H1 (cell line): ENCODE measurements around the gene PCYT1A. TPM values are rescaled to one million over a fixed set of nuclear protein-coding genes. Genes with fewer than 3 reads are reported as not detected.

ENCODE experiments used
- CTCF ChIA-PET: fragments of 300-600 bp; sonication (Branson Sonifier 250); formaldehyde crosslinking; loops from one replicate; lab custom pipeline; 2021; ENCODE audit not compliant: partially characterized antibody; lab: Charles Lee
- POLR2A ChIA-PET: fragments of 300-600 bp; sonication (Branson Sonifier 250); formaldehyde crosslinking; loops from one replicate; lab custom pipeline; 2021; ENCODE audit warnings: inconsistent platforms; ENCODE audit not compliant: partially characterized antibody; lab: Charles Lee
- DNase-seq, 2 experiments: peaks; one replicate each; pipeline versions ENCODE4 v3.0.0 to v3.0.0-alpha.2; 2010 to 2022; ENCODE audit warnings: low spot score in 2 of 2, low read depth in 1 of 2, mixed read lengths in 1 of 2
- FAIRE-seq: peaks from 2 replicates; lab custom pipeline; 2011; peaks lifted over from hg19 to GRCh38; lab: Jason Lieb, UNC
- H2AFZ ChIP-seq: 2 replicates; pipeline ENCODE4 v1.8.1; 2012; ENCODE audit warnings: low read length, inconsistent platforms
- H2AK5ac ChIP-seq: 2 replicates; pipeline ENCODE4 v1.6.1; 2013; ENCODE audit warnings: low read depth, low read length
- H2BK120ac ChIP-seq: replicated peaks from 2 replicates; pipeline ENCODE3; 2013; ENCODE audit warnings: low read depth, low read length, inconsistent platforms
- H2BK12ac ChIP-seq: 2 replicates; pipeline ENCODE4 v1.6.1; 2013; ENCODE audit warnings: low read depth, low read length
- H2BK15ac ChIP-seq: 2 replicates; pipeline ENCODE4 v1.6.1; 2013; ENCODE audit warnings: low read length
- H2BK20ac ChIP-seq: 2 replicates; pipeline ENCODE4 v1.6.1; 2013; ENCODE audit warnings: low read length
- H2BK5ac ChIP-seq: 2 replicates; pipeline ENCODE4 v1.6.1; 2013; ENCODE audit warnings: low read depth, low read length
- H3K14ac ChIP-seq: 2 replicates; pipeline ENCODE4 v1.6.1; 2013; ENCODE audit warnings: inconsistent platforms; ENCODE audit not compliant: insufficient read length
- H3K18ac ChIP-seq: 2 replicates; pipeline ENCODE4 v1.6.1; 2013; ENCODE audit warnings: low read length; ENCODE audit errors: extremely low read depth
- H3K23ac ChIP-seq: 2 replicates; pipeline ENCODE4 v1.6.1; 2013; ENCODE audit warnings: inconsistent platforms; ENCODE audit not compliant: insufficient read length
- H3K23me2 ChIP-seq: 2 replicates; pipeline ENCODE4 v1.6.1; 2013; ENCODE audit warnings: low read depth, low read length
- H3K27ac ChIP-seq: 2 replicates; pipeline ENCODE4 v1.6.1; 2011; ENCODE audit warnings: low read depth, low read length, inconsistent platforms
- H3K27me3 ChIP-seq, 4 experiments: replicated peaks in 1 of 4; 1 replicate in 1 of 4; 2 replicates in 3 of 4; pipeline versions ENCODE4 v1.6.1 to v1.8.1; 2011 to 2013; ENCODE audit warnings: low read length in 3 of 4, mild to moderate bottlenecking in 3 of 4, inconsistent platforms in 2 of 4, mixed read lengths in 2 of 4, moderate library complexity in 1 of 4; ENCODE audit not compliant: control insufficient read depth in 3 of 4, insufficient read depth in 3 of 4; ENCODE audit errors: extremely low read depth in 1 of 4
- H3K36me3 ChIP-seq, 4 experiments: 2 replicates each; pipeline versions ENCODE4 v1.6.1 to v1.8.1; 2011 to 2013; ENCODE audit warnings: mild to moderate bottlenecking in 4 of 4, low read length in 3 of 4, moderate library complexity in 2 of 4, control low read depth in 1 of 4, inconsistent platforms in 1 of 4; ENCODE audit not compliant: insufficient read depth in 4 of 4, control insufficient read depth in 2 of 4
- H3K4ac ChIP-seq: replicated peaks from 2 replicates; pipeline ENCODE3; 2013; ENCODE audit warnings: low read length, low read depth, mixed read lengths, inconsistent platforms; ENCODE audit not compliant: insufficient read length
- H3K4me1 ChIP-seq, 4 experiments: replicated peaks in 1 of 4; 1 replicate in 1 of 4; 2 replicates in 3 of 4; pipeline versions ENCODE4 v1.6.1 to v1.8.1; 2011 to 2013; ENCODE audit warnings: low read length in 3 of 4, inconsistent platforms in 2 of 4, mixed read lengths in 1 of 4; ENCODE audit not compliant: insufficient read depth in 4 of 4, control insufficient read depth in 3 of 4
- H3K4me2 ChIP-seq, 2 experiments: 2 replicates each; pipeline versions ENCODE4 v1.6.1 to v1.8.1; 2011 to 2013; ENCODE audit warnings: low read depth in 2 of 2, low read length in 2 of 2, control low read depth in 1 of 2, inconsistent platforms in 1 of 2, mild to moderate bottlenecking in 1 of 2; ENCODE audit not compliant: insufficient read depth in 1 of 2
- H3K4me3 ChIP-seq, 4 experiments: fragments of 200-600, 300-600 bp in 1 of 4; sonication (generic), shearing (Covaris generic), sonication (Bioruptor Twin) in 1 of 4; 2 replicates each; pipeline versions ENCODE4 v1.5.1 to v1.8.1; 2011 to 2016; ENCODE audit warnings: low read length in 4 of 4, low read depth in 3 of 4, control low read depth in 2 of 4, inconsistent platforms in 2 of 4, mild to moderate bottlenecking in 2 of 4, mixed read lengths in 1 of 4, moderate library complexity in 1 of 4; ENCODE audit not compliant: insufficient read depth in 2 of 4; ENCODE audit errors: extremely low read depth in 1 of 4
- H3K56ac ChIP-seq: replicated peaks from 2 replicates; pipeline ENCODE3; 2013; ENCODE audit warnings: low read depth, mild to moderate bottlenecking, mixed read lengths, low read length, inconsistent platforms; ENCODE audit not compliant: insufficient read length
- H3K79me1 ChIP-seq: 2 replicates; pipeline ENCODE4 v1.6.1; 2013; ENCODE audit warnings: low read depth, low read length, control low read depth
- H3K79me2 ChIP-seq, 2 experiments: 2 replicates each; pipeline versions ENCODE4 v1.6.1 to v1.8.1; 2012 to 2013; ENCODE audit warnings: low read length in 2 of 2, mild to moderate bottlenecking in 2 of 2, inconsistent platforms in 1 of 2; ENCODE audit not compliant: insufficient read depth in 2 of 2, control insufficient read depth in 1 of 2
- H3K9ac ChIP-seq, 4 experiments: replicated peaks in 1 of 4; 1 replicate in 1 of 4; 2 replicates in 3 of 4; pipeline versions ENCODE4 v1.6.1 to v1.8.1; 2011 to 2013; ENCODE audit warnings: low read depth in 3 of 4, low read length in 3 of 4, control low read depth in 2 of 4, mild to moderate bottlenecking in 2 of 4, moderate library complexity in 2 of 4, inconsistent platforms in 1 of 4; ENCODE audit errors: extremely low read depth in 1 of 4
- H3K9me3 ChIP-seq, 2 experiments: 2 replicates each; pipeline versions ENCODE4 v1.6.1 to v1.8.1; 2012 to 2013; ENCODE audit warnings: mild to moderate bottlenecking in 2 of 2, moderate library complexity in 2 of 2, control low read depth in 1 of 2, inconsistent platforms in 1 of 2, low read depth in 1 of 2, low read length in 1 of 2, mixed read lengths in 1 of 2; ENCODE audit not compliant: insufficient read depth in 2 of 2
- H4K20me1 ChIP-seq, 2 experiments: replicated peaks in 1 of 2; 2 replicates each; pipeline versions ENCODE3 to v1.8.1; 2011 to 2013; ENCODE audit warnings: inconsistent platforms in 2 of 2, low read length in 2 of 2, mild to moderate bottlenecking in 1 of 2; ENCODE audit not compliant: insufficient read depth in 2 of 2, control insufficient read depth in 1 of 2
- H4K5ac ChIP-seq: 2 replicates; pipeline ENCODE4 v1.6.1; 2013; ENCODE audit warnings: low read length, low read depth, mixed read lengths, inconsistent platforms; ENCODE audit not compliant: insufficient read length
- H4K8ac ChIP-seq: 2 replicates; pipeline ENCODE4 v1.8.0; 2013; ENCODE audit warnings: mild to moderate bottlenecking, moderate library complexity, low read length, inconsistent platforms; ENCODE audit not compliant: insufficient read depth; ENCODE audit errors: extremely low read depth
- H4K91ac ChIP-seq: replicated peaks from 2 replicates; pipeline ENCODE3; 2013; ENCODE audit warnings: low read length, mixed read lengths, inconsistent platforms; ENCODE audit not compliant: insufficient read length
- CBX5 ChIP-seq: fragments of 300-800, 300-1000 bp; sonication (generic); IDR thresholded peaks from 2 replicates; pipeline ENCODE4 v1.7.1; 2016; ENCODE audit warnings: antibody characterized with exemption, low read length, low read depth
- CHD2 ChIP-seq: IDR thresholded peaks from 2 replicates; pipeline ENCODE4 v1.6.1; 2012; ENCODE audit warnings: low read length, improper control_type of control experiment
- TAF7 ChIP-seq: optimal IDR thresholded peaks from 2 replicates; pipeline ENCODE3; 2011; ENCODE audit warnings: low read depth, mild to moderate bottlenecking, inconsistent platforms, low read length, moderate library complexity, borderline replicate concordance
- WGBS, 2 experiments: shearing (Covaris generic) in 1 of 2; methylation state at CpG; one replicate each; pipeline versions ENCODE4 v1.1.6 to v1.1.7; 2013 to 2015; ENCODE audit warnings: low lambda C conversion rate in 2 of 2, mixed read lengths in 2 of 2, inconsistent platforms in 1 of 2, low coverage in 1 of 2, missing lambda C conversion rate in 1 of 2; ENCODE audit not compliant: insufficient replicate concordance in 2 of 2, insufficient coverage in 1 of 2, insufficient read length in 1 of 2; ENCODE audit errors: extremely low coverage in 1 of 2, missing lambda C conversion rate in 1 of 2; 5-methylcytosine and 5-hydroxymethylcytosine counted together
- polyA plus RNA-seq, 7 experiments: library from polyadenylated mRNA; depleted of rRNA in 3 of 7; stranded (reverse) in 5 of 7; unstranded in 2 of 7; fragments of >200 nt in 5 of 7; fragments of 200-250 nt in 2 of 7; gene quantifications; 1 replicate in 5 of 7; 2 replicates in 1 of 7; 4 replicates in 1 of 7; pipeline versions ENCODE4 v1.2.1 to v1.2.3, GENCODE V29; 2011 to 2013; ENCODE audit warnings: missing spikeins in 2 of 7, mixed read lengths in 2 of 7
- total RNA-seq: library from RNA; stranded (reverse); fragmentation: NEBNext Ultra II Directional; extraction: Animal tissue kit (Norgen Biotek cat#: 25700); gene quantifications from 2 replicates; pipeline ENCODE4 v1.2.1, GENCODE V29; 2021

PCYT1A gene
- total and polyA plus RNA-seq, 2 of the 8 experiments (the other 6 are each of a cell fraction or from before 2014, with no cell fraction given), result 19.9 to 31.8 TPM

- 88% methylated on average over 5 of the region's 5 CpGs; no CpG with 5 or more reads in 1 of the 2 experiments for WGBS, 2 experiments
- FAIRE-seq, result no peak
- no peak for DNase-seq
Observed at GRCh38 chr3:196274585-196274984, 12.9 kb downstream of the PCYT1A start.

More at GRCh38 chr3:196274585-196274984, 12.9 kb downstream of the PCYT1A start:
- H3K18ac ChIP-seq, result no peak overlapping the region
- no peak overlapping the region for H2BK12ac ChIP-seq
- H3K27me3 ChIP-seq, result no peaks in the 10 kb centered on the region
- ChIA-PET POLR2A (no interaction called here), CTCF (interaction anchor here (1.7 kb wide), 1 partner anchor 49 kb away, joined by 4 read pairs; no protein-coding TSS in a partner anchor)
- no peaks in the 10 kb centered on the region; a peak in 1 of 8 replicates for H3K36me3 ChIP-seq
- no peak overlapping the region for H2BK20ac ChIP-seq
- no peaks in the 10 kb centered on the region; the same call in 1 of the 2 replicates for H3K79me1 ChIP-seq
- H3K27ac ChIP-seq, result no peak overlapping the region
- H3K23ac ChIP-seq, result no peak overlapping the region
- H3K9me3 ChIP-seq, result no peaks in the 10 kb centered on the region
- H3K4ac ChIP-seq, result no peak overlapping the region
- peaks cover 0 to 17% of the 10 kb centered on the region in 2 experiments; a peak in 3 of 4 replicates for H3K79me2 ChIP-seq
- no peak overlapping the region for H2BK5ac ChIP-seq
- TF ChIP-seq TAF7 (no peak), CBX5 (no peak), CHD2 (no peak)
- H2AK5ac ChIP-seq, result no peak overlapping the region
- no peak overlapping the region for H4K91ac ChIP-seq
- no peak overlapping the region for H3K4me3 ChIP-seq
- peaks cover 0 to 2% of the 10 kb centered on the region in 2 experiments for H4K20me1 ChIP-seq
- H3K4me2 ChIP-seq, result no peak overlapping the region
- H4K5ac ChIP-seq, result no peak overlapping the region
- peaks cover 7 to 16% (median 14%) of the 10 kb centered on the region in 4 experiments for H3K4me1 ChIP-seq
- no peak overlapping the region for H3K9ac ChIP-seq
- no peak overlapping the region for H2BK120ac ChIP-seq
- no peak overlapping the region for H2BK15ac ChIP-seq
- H3K56ac ChIP-seq, result no peak overlapping the region
- H4K8ac ChIP-seq, result no peak overlapping the region
- H3K23me2 ChIP-seq, result no peaks in the 10 kb centered on the region
- no peak overlapping the region for H2AFZ ChIP-seq
- H3K14ac ChIP-seq, result no peak overlapping the region
